Caco-2 (cell line): ENCODE data around the gene EID1. TPM values are rescaled to one million over a fixed set of nuclear protein-coding genes. Genes with fewer than 3 reads are reported as not detected.

Source experiments
- BruUV-seq: library from RNA; stranded (reverse); fragments of 400-500 nt; replicated peaks from 2 replicates; lab custom pipeline; 2021; lab: Mats Ljungman, UMichigan
- CTCF ChIA-PET: fragments of 300-600 bp; sonication (Branson Sonifier 250); formaldehyde crosslinking; loops from one replicate; lab custom pipeline; 2022; ENCODE audit warnings: antibody characterized with exemption; lab: Charles Lee
- POLR2A ChIA-PET: fragments of 300-600 bp; sonication (Branson Sonifier 250); formaldehyde crosslinking; loops from one replicate; lab custom pipeline; 2022; ENCODE audit warnings: antibody characterized with exemption; lab: Charles Lee
- DNase-seq, 2 experiments: peaks; one replicate each; pipeline versions ENCODE4 v3.0.0 to v3.0.0-alpha.2; 2020 to 2022
- H3K27me3 ChIP-seq: replicated peaks from 2 replicates; pipeline ENCODE4 v1.6.0; 2011; ENCODE audit warnings: low read length; ENCODE audit not compliant: control insufficient read depth, insufficient read depth
- H3K36me3 ChIP-seq: 2 replicates; pipeline ENCODE4 v1.5.1; 2011; ENCODE audit warnings: low read length; ENCODE audit not compliant: control insufficient read depth, insufficient read depth
- H3K4me1 ChIP-seq: fragments of 250-450 bp; sonication (Bioruptor Pico); 2 replicates; pipeline ENCODE4 v1.5.1; 2020; ENCODE audit warnings: mild to moderate bottlenecking
- H3K4me3 ChIP-seq: 2 replicates; pipeline ENCODE4 v1.5.1; 2011; ENCODE audit warnings: low read depth, mild to moderate bottlenecking, control low read depth, low read length
- H3K9me3 ChIP-seq: fragments of 250-450 bp; sonication (Bioruptor Pico); 2 replicates; pipeline ENCODE4 v1.5.1; 2020; ENCODE audit warnings: mild to moderate bottlenecking, moderate library complexity
- H3K27ac Mint-ChIP-seq: one replicate; pipeline ENCODE4 v1.8.0; 2022; ENCODE audit warnings: mixed read lengths; ENCODE audit not compliant: unreplicated experiment
- H3K27me3 Mint-ChIP-seq: one replicate; pipeline ENCODE4 v1.8.0; 2022; ENCODE audit warnings: mixed read lengths; ENCODE audit not compliant: insufficient read depth, unreplicated experiment
- H3K36me3 Mint-ChIP-seq: one replicate; pipeline ENCODE4 v1.8.0; 2022; ENCODE audit warnings: mild to moderate bottlenecking, mixed read lengths; ENCODE audit not compliant: insufficient read depth, unreplicated experiment
- H3K4me1 Mint-ChIP-seq: one replicate; pipeline ENCODE4 v1.8.0; 2022; ENCODE audit warnings: low read depth, mixed read lengths; ENCODE audit not compliant: unreplicated experiment
- H3K4me3 Mint-ChIP-seq: one replicate; pipeline ENCODE4 v1.8.0; 2022; ENCODE audit warnings: mild to moderate bottlenecking, moderate library complexity, mixed read lengths; ENCODE audit not compliant: unreplicated experiment
- H3K9me3 Mint-ChIP-seq: one replicate; pipeline ENCODE4 v1.8.0; 2022; ENCODE audit warnings: mixed read lengths; ENCODE audit not compliant: unreplicated experiment
- intact Hi-C: fragments of 100-400 bp; cut with micrococcal nuclease; formaldehyde crosslinking; loops from one replicate; pipeline ENCODE4 v1.10.0; 2022; ENCODE audit not compliant: unreplicated experiment
- total RNA-seq: library from RNA; stranded (reverse); gene quantifications from 2 replicates; pipeline ENCODE4 v1.2.3, GENCODE V29; 2022
- TF ChIP-seq, protein P1 (sequence below), 2 experiments: fragments of 200-600 bp in 1 of 2; IDR thresholded peaks; 1 replicate in 1 of 2; 2 replicates in 1 of 2; pipeline versions ENCODE4 v1.5.1 to v1.8.0; 2011 to 2022; ENCODE audit warnings: antibody characterized with exemption in 1 of 2, control low read depth in 1 of 2, inconsistent platforms in 1 of 2, low read depth in 1 of 2, low read length in 1 of 2, mild to moderate bottlenecking in 1 of 2, moderate library complexity in 1 of 2; ENCODE audit not compliant: insufficient read depth in 1 of 2, severe bottlenecking in 1 of 2, unreplicated experiment in 1 of 2

The EID1 gene
- total RNA-seq, 1 experiment from 2014 or later = 63.6 TPM

DNA sequence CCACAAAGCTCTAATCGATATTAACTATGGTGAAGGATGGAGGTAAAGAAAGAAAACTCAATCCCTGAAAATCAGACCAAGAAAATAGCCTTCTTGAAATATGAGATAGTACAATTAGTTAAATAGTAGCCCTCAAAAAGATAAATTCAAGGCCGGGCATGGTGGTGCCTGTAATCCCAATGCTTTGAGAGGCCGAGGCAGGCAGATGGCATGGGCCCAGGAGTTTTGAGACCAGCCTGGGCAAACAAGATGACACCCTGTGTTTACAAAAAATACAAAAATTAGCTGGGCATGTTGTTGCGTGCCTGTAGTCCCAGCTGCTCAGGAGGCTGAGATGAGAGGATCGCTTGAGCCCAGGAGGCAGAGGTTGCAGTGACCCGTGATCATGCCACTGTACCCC is 35.4 kb upstream of the EID1 start:
- Histone ChIP-seq H3K9me3 (no peaks in the 10 kb centered on the region), H3K27me3 (no peaks in the 10 kb centered on the region), H3K4me3 (no peak overlapping the region), H3K36me3 (no peaks in the 10 kb centered on the region), H3K4me1 (no peaks in the 10 kb centered on the region)
- Mint-ChIP-seq H3K9me3 (peaks cover 9% of the 10 kb centered on the region), H3K4me3 (no peak overlapping the region), H3K36me3 (no peaks in the 10 kb centered on the region), H3K4me1 (no peaks in the 10 kb centered on the region), H3K27ac (no peak overlapping the region), H3K27me3 (peaks cover 3% of the 10 kb centered on the region)
- ChIA-PET POLR2A (no interaction called here), CTCF (no interaction called here)
- intact Hi-C loops = no loop called here
- no peak for DNase-seq
- no TSS peak for BruUV-seq
- TF ChIP-seq, protein P1, sequence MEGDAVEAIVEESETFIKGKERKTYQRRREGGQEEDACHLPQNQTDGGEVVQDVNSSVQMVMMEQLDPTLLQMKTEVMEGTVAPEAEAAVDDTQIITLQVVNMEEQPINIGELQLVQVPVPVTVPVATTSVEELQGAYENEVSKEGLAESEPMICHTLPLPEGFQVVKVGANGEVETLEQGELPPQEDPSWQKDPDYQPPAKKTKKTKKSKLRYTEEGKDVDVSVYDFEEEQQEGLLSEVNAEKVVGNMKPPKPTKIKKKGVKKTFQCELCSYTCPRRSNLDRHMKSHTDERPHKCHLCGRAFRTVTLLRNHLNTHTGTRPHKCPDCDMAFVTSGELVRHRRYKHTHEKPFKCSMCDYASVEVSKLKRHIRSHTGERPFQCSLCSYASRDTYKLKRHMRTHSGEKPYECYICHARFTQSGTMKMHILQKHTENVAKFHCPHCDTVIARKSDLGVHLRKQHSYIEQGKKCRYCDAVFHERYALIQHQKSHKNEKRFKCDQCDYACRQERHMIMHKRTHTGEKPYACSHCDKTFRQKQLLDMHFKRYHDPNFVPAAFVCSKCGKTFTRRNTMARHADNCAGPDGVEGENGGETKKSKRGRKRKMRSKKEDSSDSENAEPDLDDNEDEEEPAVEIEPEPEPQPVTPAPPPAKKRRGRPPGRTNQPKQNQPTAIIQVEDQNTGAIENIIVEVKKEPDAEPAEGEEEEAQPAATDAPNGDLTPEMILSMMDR (IDR thresholded peaks at IDR 0.05; ENCODE audit: insufficient read depth in 1 of 2, low read depth in 1 of 2, low read length in 1 of 2, severe bottlenecking in 1 of 2, unreplicated experiment in 1 of 2) = no peak

DNA sequence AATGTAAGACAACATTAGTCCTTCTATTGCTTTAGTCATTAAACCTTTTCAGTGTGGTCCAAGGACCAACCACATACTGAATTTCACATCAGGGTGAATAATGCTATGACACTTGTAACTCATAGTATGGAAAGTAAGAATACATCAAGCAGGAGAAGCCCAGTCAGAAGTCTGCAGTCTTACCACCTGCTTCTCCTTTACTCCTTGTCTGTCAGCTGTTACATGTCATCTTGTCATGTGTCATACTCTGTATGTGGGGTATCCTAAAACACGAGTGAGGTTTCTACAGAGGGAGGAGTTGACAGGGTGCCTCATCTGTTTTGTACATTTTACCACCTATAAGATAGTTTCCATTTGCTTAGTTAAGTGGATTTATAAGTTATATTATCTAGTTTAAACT is 32.8 kb upstream of the EID1 start:
- TF ChIP-seq, protein P1 (IDR thresholded peaks at IDR 0.05; ENCODE audit: insufficient read depth in 1 of 2, low read depth in 1 of 2, low read length in 1 of 2, severe bottlenecking in 1 of 2, unreplicated experiment in 1 of 2) = no peak
- H3K4me1 ChIP-seq = no peaks in the 10 kb centered on the region
- intact Hi-C loops = no loop called here
- H3K9me3 Mint-ChIP-seq = peaks cover 9% of the 10 kb centered on the region
- H3K36me3 ChIP-seq = no peaks in the 10 kb centered on the region
- H3K4me1 Mint-ChIP-seq = no peaks in the 10 kb centered on the region
- ChIA-PET POLR2A (no interaction called here), CTCF (no interaction called here)
- no peaks in the 10 kb centered on the region for H3K9me3 ChIP-seq
- no peak overlapping the region for H3K4me3 ChIP-seq
- H3K27me3 Mint-ChIP-seq = peaks cover 6% of the 10 kb centered on the region
- BruUV-seq = no TSS peak
- DNase-seq = no peak
- H3K4me3 Mint-ChIP-seq = no peak overlapping the region
- no peaks in the 10 kb centered on the region for H3K36me3 Mint-ChIP-seq
- H3K27me3 ChIP-seq = no peaks in the 10 kb centered on the region
- H3K27ac Mint-ChIP-seq = no peak overlapping the region

DNA sequence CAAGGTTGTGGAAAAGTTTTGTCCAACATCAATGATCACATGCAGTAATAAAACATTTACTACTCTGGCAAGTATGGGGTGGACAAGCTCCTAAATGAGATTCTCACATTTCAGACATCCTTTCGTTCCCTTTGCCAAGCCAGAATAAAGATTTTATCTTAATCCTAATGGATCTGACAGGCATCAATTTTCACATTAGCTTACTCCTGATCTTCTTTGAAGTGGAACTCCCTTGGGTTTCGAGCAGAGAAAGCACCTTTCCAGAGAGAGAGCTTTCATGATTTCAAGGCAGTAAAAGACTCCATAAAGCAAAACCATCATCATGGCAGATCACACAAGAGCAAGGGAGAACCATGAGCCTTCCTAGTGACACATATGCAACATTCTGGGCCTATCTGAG is 27.3 kb upstream of the EID1 start:
- BruUV-seq = no TSS peak
- Histone ChIP-seq H3K4me1 (peaks cover 5% of the 10 kb centered on the region), H3K27me3 (no peaks in the 10 kb centered on the region), H3K4me3 (no peak overlapping the region), H3K9me3 (no peaks in the 10 kb centered on the region), H3K36me3 (no peaks in the 10 kb centered on the region)
- intact Hi-C loops = no loop called here
- Mint-ChIP-seq H3K4me3 (no peak overlapping the region), H3K36me3 (no peaks in the 10 kb centered on the region), H3K9me3 (no peaks in the 10 kb centered on the region), H3K27me3 (peaks cover 10% of the 10 kb centered on the region), H3K27ac (no peak overlapping the region), H3K4me1 (peaks cover 6% of the 10 kb centered on the region)
- TF ChIP-seq, protein P1 (IDR thresholded peaks at IDR 0.05; ENCODE audit: insufficient read depth in 1 of 2, low read depth in 1 of 2, low read length in 1 of 2, severe bottlenecking in 1 of 2, unreplicated experiment in 1 of 2) = no peak
- DNase-seq = no peak
- CTCF ChIA-PET = no interaction called here
- POLR2A ChIA-PET = no interaction called here
